Limb (tissue), 2 donors: ENCODE data around the gene GRIN2A.

ENCODE experiments used
- DNase-seq, 2 donors: peaks; one replicate each; pipeline ENCODE4 v3.0.0-alpha.2; 2016; ENCODE audit errors: extremely low spot score in 2 of 2

The GRIN2A gene

GRCh38 chr16:9780831-9781230, 401.4 kb downstream of the GRIN2A start:
- no peak for DNase-seq

- no peak for DNase-seq
Observed at GRCh38 chr16:9778849-9779248, 403.4 kb downstream of the GRIN2A start.

- DNase-seq: no peak
Observed at GRCh38 chr16:9775998-9776397, 406.2 kb downstream of the GRIN2A start.

- no peak for DNase-seq
Observed at GRCh38 chr16:9773289-9773688, 408.9 kb downstream of the GRIN2A start.

GRCh38 chr16:9772526-9773225, 409.6 kb downstream of the GRIN2A start:
- DNase-seq: no peak

GRCh38 chr16:9766891-9767290, 415.3 kb downstream of the GRIN2A start:
- no peak for DNase-seq

GRCh38 chr16:9763505-9763904, 418.7 kb downstream of the GRIN2A start:
- no peak for DNase-seq

- DNase-seq: no peak
Observed at GRCh38 chr16:9761870-9762269, 420.4 kb downstream of the GRIN2A start.

GRCh38 chr16:9757687-9758086, 424.5 kb downstream of the GRIN2A start:
- DNase-seq: no peak

- no peak for DNase-seq
Observed at GRCh38 chr16:9756434-9756833, 425.8 kb downstream of the GRIN2A start.

- no peak for DNase-seq
Observed at GRCh38 chr16:9755081-9755480, 427.1 kb downstream of the GRIN2A start.

GRCh38 chr16:9741776-9742175, 440.5 kb downstream of the GRIN2A start:
- DNase-seq: no peak

GRCh38 chr16:9739301-9739700, 442.9 kb downstream of the GRIN2A start:
- DNase-seq: no peak

- DNase-seq: no peak
Observed at GRCh38 chr16:9738690-9739089, 443.5 kb downstream of the GRIN2A start.

- DNase-seq: no peak
Observed at GRCh38 chr16:9736547-9736946, 445.7 kb downstream of the GRIN2A start.

- no peak for DNase-seq
Observed at GRCh38 chr16:9723136-9723535, 459.1 kb downstream of the GRIN2A start.

- DNase-seq: no peak
Observed at GRCh38 chr16:9713907-9714306, 468.3 kb downstream of the GRIN2A start.

GRCh38 chr16:9713156-9713555, 469.1 kb downstream of the GRIN2A start:
- DNase-seq: no peak

- no peak for DNase-seq
Observed at GRCh38 chr16:9708972-9709620, 473.1 kb downstream of the GRIN2A start.

- no peak for DNase-seq
Observed at GRCh38 chr16:9706217-9706836, 475.9 kb downstream of the GRIN2A start.

- no peak for DNase-seq
Observed at GRCh38 chr16:9703731-9704130, 478.5 kb downstream of the GRIN2A start.
